ENCODE measurements around the gene GINS3.

Gene GINS3

GRCh38 chr16:58392215-58393137 is at the start of gene GINS3:
GINS3 (plus strand) TSS chr16:58392471; CDS start chr16:58392602, 131 bp downstream.
- Mint-ChIP-seq H3K9me3 (peaks cover 40% of the 10 kb centered on the region), H3K27me3 (ENCODE audit: low read depth, poor library complexity) (peaks cover 41% of the 10 kb centered on the region), H3K4me3 (peak within 1 kb of the TSS; percentile 100), H3K4me1 (no peaks in the 10 kb centered on the region), H3K36me3 (ENCODE audit: low read depth) (peaks cover 19% of the 10 kb centered on the region), H3K27ac (peak within 1 kb of the TSS; percentile 93)
- no peak for TF ChIP-seq CTCF (IDR thresholded peaks at IDR 0.05)
- peak; percentile 84 for DNase-seq

GRCh38 chr16:58343562-58343961 is 48.7 kb upstream of the GINS3 start:
- H3K27me3 Mint-ChIP-seq (ENCODE audit: low read depth, poor library complexity): peaks cover 18% of the 10 kb centered on the region
- H3K27ac Mint-ChIP-seq: no peak overlapping the region
- H3K4me3 Mint-ChIP-seq: no peak overlapping the region
- no peaks in the 10 kb centered on the region for H3K36me3 Mint-ChIP-seq (ENCODE audit: low read depth)
- H3K9me3 Mint-ChIP-seq: no peaks in the 10 kb centered on the region
- peaks cover 11% of the 10 kb centered on the region for H3K4me1 Mint-ChIP-seq
- no peak for TF ChIP-seq CTCF (IDR thresholded peaks at IDR 0.05)
- DNase-seq: no peak

- DNase-seq: no peak
- Mint-ChIP-seq H3K9me3 (no peaks in the 10 kb centered on the region), H3K4me1 (peaks cover 11% of the 10 kb centered on the region), H3K4me3 (no peak overlapping the region), H3K36me3 (ENCODE audit: low read depth) (no peaks in the 10 kb centered on the region), H3K27me3 (ENCODE audit: low read depth, poor library complexity) (peaks cover 30% of the 10 kb centered on the region), H3K27ac (no peak overlapping the region)
- TF ChIP-seq CTCF (IDR thresholded peaks at IDR 0.05): no peak
Measured at GRCh38 chr16:58345574-58346354, 46.5 kb upstream of the GINS3 start.

GRCh38 chr16:58346831-58347371 is 45.4 kb upstream of the GINS3 start:
- H3K4me3 Mint-ChIP-seq: no peak overlapping the region
- peaks cover 11% of the 10 kb centered on the region for H3K4me1 Mint-ChIP-seq
- peaks cover 7% of the 10 kb centered on the region for H3K9me3 Mint-ChIP-seq
- no peak for TF ChIP-seq CTCF (IDR thresholded peaks at IDR 0.05)
- peaks cover 31% of the 10 kb centered on the region for H3K27me3 Mint-ChIP-seq (ENCODE audit: low read depth, poor library complexity)
- DNase-seq: no peak
- no peaks in the 10 kb centered on the region for H3K36me3 Mint-ChIP-seq (ENCODE audit: low read depth)
- no peak overlapping the region for H3K27ac Mint-ChIP-seq

- Mint-ChIP-seq H3K4me3 (no peak overlapping the region), H3K4me1 (peaks cover 11% of the 10 kb centered on the region), H3K36me3 (ENCODE audit: low read depth) (no peaks in the 10 kb centered on the region), H3K27me3 (ENCODE audit: low read depth, poor library complexity) (peaks cover 30% of the 10 kb centered on the region), H3K27ac (no peak overlapping the region), H3K9me3 (peaks cover 19% of the 10 kb centered on the region)
- no peak for DNase-seq
- TF ChIP-seq CTCF (IDR thresholded peaks at IDR 0.05): no peak
Measured at GRCh38 chr16:58348986-58349385, 43.3 kb upstream of the GINS3 start.
